HG02938 (cell line): ENCODE data around the gene RALBP1.
"Not testable (repeated sequence)": the region's sequence is repeated elsewhere in the genome, so short reads cannot be mapped to it uniquely, and the experiment has no call there.

Experiments used
- ATAC-seq: cut with Tn5 transposase; IDR thresholded peaks from one replicate; pipeline ENCODE4 v1.9.1; 2021; ENCODE audit warnings: mild to moderate bottlenecking, moderate library complexity; ENCODE audit not compliant: unreplicated experiment

Gene RALBP1

GRCh38 chr18:9454061-9454703 is 21.1 kb upstream of the RALBP1 start:
- no peak for ATAC-seq

DNA sequence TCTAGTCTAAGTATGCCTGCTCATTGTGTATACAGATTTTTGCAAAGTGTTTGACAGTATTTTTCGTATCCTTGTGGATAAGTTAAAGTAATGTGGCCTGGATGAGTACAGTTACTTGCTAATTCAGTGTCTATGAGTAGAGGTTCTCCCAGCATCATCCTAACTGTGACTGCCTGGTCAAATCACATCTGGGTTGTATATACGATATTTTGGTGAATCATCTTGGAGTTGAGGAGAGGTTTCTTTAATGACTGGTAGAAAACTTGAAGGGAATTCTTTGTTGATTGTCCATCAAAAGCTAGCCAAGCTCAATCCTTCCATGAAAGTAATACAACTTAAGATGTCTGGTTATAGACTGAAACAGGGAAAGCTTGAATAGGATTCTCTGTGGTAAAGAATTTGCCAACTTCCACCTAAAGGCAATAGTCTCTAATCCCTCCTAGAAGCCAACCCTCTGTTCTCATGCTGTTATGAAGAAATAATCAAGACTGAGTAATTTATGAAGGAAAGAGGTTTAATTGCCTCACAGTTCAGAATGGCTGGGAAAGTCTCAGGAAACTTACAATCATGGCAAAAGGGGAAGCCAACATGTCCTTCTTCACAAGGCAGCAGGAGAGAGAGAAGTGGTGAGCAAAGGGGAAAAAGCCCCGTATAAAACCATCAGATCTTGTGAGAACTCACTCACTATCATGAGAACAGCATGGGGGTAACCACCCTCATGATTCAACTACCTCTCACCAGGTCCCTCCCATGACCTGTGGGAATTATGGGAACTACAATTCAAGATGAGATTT is 19.4 kb upstream of the RALBP1 start:
- ATAC-seq = no peak

- ATAC-seq = no peak
Observed at GRCh38 chr18:9466127-9466526, 9.2 kb upstream of the RALBP1 start.

DNA sequence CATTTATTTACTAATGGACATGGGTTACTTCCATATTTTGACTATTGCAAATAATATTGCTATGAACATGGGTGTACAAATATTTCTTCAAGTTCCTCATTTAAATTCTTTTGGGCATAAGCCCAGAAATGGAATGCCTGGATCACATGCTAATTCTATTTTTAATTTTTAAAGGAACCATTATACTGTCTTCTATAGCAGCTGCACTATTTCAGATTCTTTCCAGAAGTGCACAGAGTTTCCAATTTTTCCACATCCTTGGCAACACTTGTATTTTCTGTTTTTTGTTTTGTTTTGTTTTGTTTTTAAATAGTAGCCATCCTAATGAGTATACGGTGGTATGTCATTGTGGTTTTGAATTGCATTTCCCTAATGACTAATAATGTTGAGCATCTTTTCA is 8.5 kb upstream of the RALBP1 start:
- ATAC-seq = no peak

- ATAC-seq = no peak
Observed at GRCh38 chr18:9468998-9469397, 6.3 kb upstream of the RALBP1 start.

GRCh38 chr18:9469685-9470084 is 5.6 kb upstream of the RALBP1 start:
- no peak for ATAC-seq

- no peak for ATAC-seq
Observed at GRCh38 chr18:9474108-9474982, 968 bp upstream of the RALBP1 start.

DNA sequence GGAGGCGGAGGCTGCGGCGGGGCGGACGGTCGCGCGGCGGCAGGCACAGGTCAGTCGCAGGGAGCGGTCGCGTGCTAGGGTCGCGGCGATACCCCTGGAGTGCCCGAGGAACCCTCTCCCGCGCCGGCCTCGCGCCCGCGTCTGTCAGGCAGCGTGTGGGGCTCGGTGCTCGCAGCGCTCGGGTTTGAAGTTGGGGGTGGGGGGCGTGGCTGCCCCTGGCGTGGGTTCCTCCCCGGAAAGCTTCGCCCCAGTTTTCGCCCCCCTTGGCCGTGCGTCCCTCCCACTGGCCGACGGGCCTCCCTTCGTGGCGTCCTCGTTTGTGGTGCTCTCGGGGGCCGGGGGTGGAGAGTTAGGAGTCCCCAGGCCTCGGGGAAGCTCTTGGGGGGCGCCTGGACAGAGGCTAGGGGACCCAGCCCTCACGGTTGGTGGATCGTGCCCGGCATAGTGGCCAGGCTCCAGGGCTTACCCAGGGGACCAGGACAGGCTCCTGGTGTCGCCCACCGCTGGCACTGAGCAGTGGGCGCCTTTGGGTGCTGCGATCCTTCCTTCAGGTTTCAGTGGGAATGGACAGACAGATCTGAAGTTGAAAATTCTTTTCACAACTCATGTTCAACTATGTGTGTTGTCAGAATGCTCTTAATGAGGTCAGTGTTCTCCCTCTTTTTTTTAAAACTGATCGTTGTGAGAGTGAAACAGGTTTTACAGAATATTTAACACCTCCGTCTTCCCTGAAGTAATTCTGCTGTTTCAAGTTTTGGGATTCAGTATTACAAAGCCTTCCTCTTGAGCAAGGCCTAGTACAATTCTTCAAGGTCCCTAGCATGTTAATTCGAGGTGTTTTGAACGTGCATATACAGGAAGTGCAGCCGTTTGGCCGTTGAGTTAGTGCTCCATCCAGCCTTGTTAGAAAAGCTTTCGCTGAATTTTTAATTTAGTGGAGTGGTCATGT is 604 bp downstream of the RALBP1 start:
- peak; percentile 38 for ATAC-seq

DNA sequence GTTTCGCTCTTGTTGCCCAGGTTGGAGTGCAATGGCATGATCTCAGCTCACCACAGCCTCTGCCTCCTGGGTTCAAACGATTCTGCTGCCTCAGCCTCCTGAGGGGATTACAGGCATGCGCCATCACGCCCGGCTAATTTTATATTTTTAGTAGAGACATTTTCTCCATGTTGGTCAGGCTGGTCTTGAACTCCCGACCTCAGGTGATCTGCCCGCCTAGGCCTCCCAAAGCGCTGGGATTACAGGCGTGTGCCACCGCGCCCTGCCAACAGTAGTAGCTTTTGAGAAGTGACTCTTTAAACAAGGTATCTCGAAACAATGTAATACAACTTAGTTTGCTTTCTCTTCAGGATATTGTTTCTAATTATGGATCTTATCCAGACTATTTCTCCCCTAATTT is 1.6 kb downstream of the RALBP1 start:
- ATAC-seq = not testable (repeated sequence)

DNA sequence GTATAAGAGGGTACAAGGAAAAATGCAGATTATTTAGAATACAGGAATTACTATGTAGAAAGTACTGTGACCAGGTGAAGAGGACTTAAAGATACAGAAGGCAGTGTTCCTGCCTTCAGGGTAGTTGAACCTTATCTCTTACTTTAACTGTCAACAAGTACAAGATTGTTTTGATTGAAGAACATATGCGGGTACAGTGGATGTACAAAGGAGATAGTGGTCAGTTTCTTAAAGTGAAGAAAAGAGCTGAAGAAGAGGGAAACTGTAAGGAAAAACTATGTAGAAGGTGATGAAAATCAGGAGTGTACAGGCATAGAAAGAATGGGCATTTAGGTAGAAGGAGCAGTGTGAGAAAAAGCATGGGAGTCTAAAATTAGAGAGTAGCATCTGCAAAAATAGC is 2.2 kb downstream of the RALBP1 start:
- ATAC-seq = no peak

DNA sequence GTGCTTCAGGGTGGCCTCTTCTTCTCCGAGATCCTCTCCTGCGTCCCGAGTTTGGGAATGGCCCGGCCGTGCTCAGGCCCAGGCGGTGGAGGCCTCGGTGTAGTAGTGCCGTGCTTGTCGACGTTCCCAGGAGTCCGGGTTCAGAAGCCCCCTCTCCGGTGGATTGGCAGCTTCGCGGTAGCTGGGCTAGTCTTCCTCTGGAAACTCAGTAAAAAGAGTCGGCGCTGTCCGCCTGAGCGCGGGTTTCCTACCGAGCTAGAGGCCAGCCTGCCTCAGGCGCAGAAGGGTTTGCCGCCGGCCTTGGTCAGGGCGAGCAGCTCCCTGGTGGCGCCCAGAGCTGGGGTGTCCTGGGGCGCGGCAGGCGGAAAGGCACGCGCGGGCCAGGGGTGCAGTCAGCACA is 3.2 kb downstream of the RALBP1 start:
- no peak for ATAC-seq

DNA sequence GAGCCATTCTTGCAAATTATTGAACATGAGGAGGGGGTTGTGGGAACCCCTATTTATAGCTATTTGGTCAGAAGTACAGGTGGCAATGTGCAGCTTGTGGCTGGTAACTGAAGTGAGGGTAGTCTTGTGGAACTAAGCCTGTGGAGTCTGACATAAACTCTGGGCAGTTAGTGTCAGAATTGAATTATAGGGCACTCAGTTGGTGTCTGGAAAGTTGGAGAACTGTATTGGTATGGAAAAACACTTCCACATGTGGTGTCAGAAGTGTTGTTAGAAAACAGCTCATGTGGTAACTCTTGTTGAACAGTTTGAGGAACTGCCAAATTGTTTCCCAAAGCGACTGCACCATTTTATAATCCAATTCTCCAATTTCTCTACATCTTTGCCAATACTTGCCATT is 7.5 kb downstream of the RALBP1 start:
- ATAC-seq = no peak

GRCh38 chr18:9483526-9483925 is 8.2 kb downstream of the RALBP1 start:
- ATAC-seq = no peak

- ATAC-seq = not testable (repeated sequence)
Observed at GRCh38 chr18:9484856-9485255, 9.5 kb downstream of the RALBP1 start.

DNA sequence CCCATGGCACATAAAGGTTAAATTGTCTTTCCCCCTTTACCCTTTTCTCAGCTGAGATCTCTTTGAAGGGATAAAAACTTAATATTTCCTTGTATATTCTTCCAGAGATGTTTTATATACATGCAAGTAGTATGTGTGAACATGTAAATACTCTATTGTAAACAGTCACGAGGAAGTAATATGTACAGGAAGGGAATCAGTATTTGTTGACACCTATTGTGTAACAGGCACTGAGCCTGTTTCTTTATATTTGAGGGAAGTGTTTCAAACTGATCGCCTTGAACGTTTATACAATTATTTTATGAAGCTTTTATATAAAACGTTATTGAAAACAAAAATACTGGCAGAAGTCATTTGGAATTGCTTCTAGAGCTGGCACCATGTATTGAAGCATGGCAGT is 13.2 kb downstream of the RALBP1 start:
- ATAC-seq = no peak

DNA sequence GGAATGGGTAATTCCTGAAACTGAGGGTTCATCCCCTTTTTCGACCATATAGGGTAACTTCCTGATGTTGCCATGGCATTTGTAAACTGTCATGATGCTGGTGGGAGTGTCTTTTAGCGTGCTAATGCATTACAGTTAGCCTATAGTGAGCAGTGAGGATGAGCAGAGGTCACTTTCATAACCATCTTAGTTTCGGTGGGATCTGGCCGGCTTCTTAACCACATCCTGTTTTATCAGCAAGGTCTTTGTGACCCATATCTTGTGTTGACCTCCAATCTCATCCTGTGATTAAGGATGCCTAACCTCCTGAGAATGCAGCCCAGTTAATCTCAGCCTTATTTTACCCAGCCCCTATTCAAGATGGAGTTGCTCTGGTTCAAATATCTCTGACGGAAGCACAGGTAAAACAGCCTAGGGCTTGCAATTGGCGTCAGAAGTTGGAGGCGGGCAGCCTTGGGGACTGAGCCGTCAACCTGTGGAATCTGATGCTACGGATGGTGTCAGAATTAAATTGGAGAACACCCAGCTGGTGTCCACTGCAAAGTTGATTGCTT is 19.5 kb downstream of the RALBP1 start:
- peak; percentile 94 for ATAC-seq

- no peak for ATAC-seq
Observed at GRCh38 chr18:9495465-9495864, 20.2 kb downstream of the RALBP1 start.

DNA sequence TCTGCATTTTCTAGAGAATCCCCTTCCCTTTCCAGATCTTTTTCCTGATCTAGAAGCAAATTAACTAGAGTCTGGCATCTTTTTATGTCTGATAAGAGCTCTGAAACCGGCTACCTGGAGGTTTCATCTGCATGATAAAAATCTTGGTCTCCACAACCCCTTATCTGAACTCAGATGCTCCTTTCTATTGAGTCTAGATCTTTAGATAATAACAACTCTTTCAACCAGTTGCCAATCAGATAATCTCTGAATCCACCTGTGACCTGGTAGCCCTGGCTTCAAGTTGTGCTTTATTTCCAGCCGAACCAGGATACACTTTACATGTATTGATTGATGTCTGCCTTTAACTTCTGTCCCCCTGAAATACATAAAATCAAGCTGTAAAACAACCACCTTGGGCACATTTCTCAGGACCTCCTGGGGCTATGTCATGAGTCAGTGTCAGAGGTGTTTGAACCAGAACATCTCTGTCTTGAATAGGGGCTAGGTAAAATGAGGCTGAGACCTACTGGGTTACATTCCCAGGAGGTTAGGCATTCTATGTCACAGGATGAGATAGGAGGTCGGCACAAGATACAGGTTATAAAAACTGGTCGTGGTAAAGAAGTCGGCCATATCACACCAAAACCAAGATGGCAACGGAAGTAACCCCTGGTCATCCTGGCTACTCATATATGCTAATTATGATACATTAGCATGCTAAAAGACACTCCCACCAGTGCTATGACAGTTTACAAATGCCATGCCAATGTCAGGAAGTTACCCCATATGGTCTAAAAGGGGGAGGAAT is 20.8 kb downstream of the RALBP1 start:
- no peak for ATAC-seq

GRCh38 chr18:9506046-9506792 is 30.9 kb downstream of the RALBP1 start:
- no peak for ATAC-seq
